Ovary (tissue), 9 donors: Measurements from ENCODE around the gene CDK5RAP3. TPM values are rescaled to one million over a fixed set of nuclear protein-coding genes. Genes with fewer than 3 reads are reported as not detected.

Experiments
- DNase-seq, 5 donors: peaks; one replicate each; pipeline ENCODE4 v3.0.0-alpha.2; 2019 to 2020
- H3K27ac ChIP-seq, 2 donors: fragments of 200-600 bp; one replicate each; pipeline versions ENCODE4 v1.5.1 to v1.8.0; 2019 to 2022
- H3K27me3 ChIP-seq: fragments of 200-600 bp; one replicate; pipeline ENCODE4 v1.8.0; 2022
- H3K36me3 ChIP-seq: fragments of 200-600 bp; sonication (generic); one replicate; pipeline ENCODE4 v1.5.1; 2019
- H3K4me1 ChIP-seq: one replicate; pipeline ENCODE4 v1.8.1; 2013; ENCODE audit warnings: mild to moderate bottlenecking, moderate library complexity; ENCODE audit not compliant: insufficient read depth
- H3K4me3 ChIP-seq: fragments of 200-600 bp; sonication (generic); one replicate; pipeline ENCODE4 v1.5.1; 2017
- H3K9me3 ChIP-seq, 2 donors: fragments of 200-600 bp in 1 of 2; sonication (generic) in 1 of 2; one replicate each; pipeline versions ENCODE4 v1.5.1 to v1.8.1; 2013 to 2019; ENCODE audit warnings: mild to moderate bottlenecking in 1 of 2, moderate library complexity in 1 of 2
- CTCF ChIP-seq, 3 donors: fragments of 450-650 bp in 2 of 3; fragments of 200-600 bp in 1 of 3; IDR thresholded peaks; one replicate each; pipeline versions ENCODE4 v1.5.1 to v1.8.0; 2016 to 2022; ENCODE audit warnings: antibody characterized with exemption in 3 of 3, mild to moderate bottlenecking in 1 of 3
- EP300 ChIP-seq: sonication (generic); formaldehyde crosslinking; IDR thresholded peaks from one replicate; pipeline ENCODE4 v1.6.1; 2017; ENCODE audit warnings: antibody characterized with exemption
- POLR2A ChIP-seq: fragments of 450-650 bp; IDR thresholded peaks from one replicate; pipeline ENCODE4 v1.6.1; 2017; ENCODE audit warnings: antibody characterized with exemption, mild to moderate bottlenecking, moderate library complexity
- WGBS, 3 donors: extraction: QIAGEN DNeasy Blood & Tissue Kit in 1 of 3; methylation state at CpG; one replicate each; pipeline versions ENCODE4 v1.1.5 to v1.1.7; 2013 to 2017; 5-methylcytosine and 5-hydroxymethylcytosine counted together
- intact Hi-C, 4 donors: fragments of 100-400 bp; cut with DNase I; formaldehyde crosslinking; loops; one replicate each; pipeline versions ENCODE4 v1.11.0 to v1.15.1; 2022 to 2023
- polyA plus RNA-seq, 2 donors: library from polyadenylated mRNA; stranded (reverse); fragments of 200-250 nt in 1 of 2; fragments of 350-450 nt in 1 of 2; fragmentation: Illumina TruSeq in 1 of 2; extraction: RNeasy Lipid Tissue Mini Kit (QIAGEN cat#74804) in 1 of 2; gene quantifications; one replicate each; pipeline ENCODE4 v1.2.3, GENCODE V29; 2013 to 2014
- total RNA-seq, 7 donors: library from RNA; depleted of rRNA in 2 of 7; stranded (reverse); fragments of >200 nt in 2 of 7; fragmentation: NEBNext Ultra II Directional in 3 of 7; extraction: Animal tissue kit (Norgen Biotek cat#: 25700) in 3 of 7; gene quantifications; one replicate each; pipeline versions ENCODE4 v1.1.0 to v1.2.4, GENCODE V29; 2016 to 2023
- donor health status: DM: no; HTN: no; CAD: no; lungs with moderate emphysema.
- donor health status: DM: no; HTN: no; CAD: no.
- donor health status: Bipolar disorder and iron deficiency.
- donor health status: DM: yes; HTN: yes; CAD: no.
- donor health status: DM: no; HTN: no; CAD: no.
- donor health status: DM: yes; HTN: yes; CAD: no.

Gene CDK5RAP3
- total and polyA plus RNA-seq, 9 donors = 125 to 197 (median 144) TPM

- H3K9me3 ChIP-seq = no peaks in the 10 kb centered on the region
- no peak for TF ChIP-seq POLR2A
- TF ChIP-seq EP300 = no peak
- TF ChIP-seq CTCF (IDR thresholded peaks at IDR 0.05) = no peak
- no peak overlapping the region for H3K4me3 ChIP-seq
- no peaks in the 10 kb centered on the region for H3K27me3 ChIP-seq
- H3K4me1 ChIP-seq = no peaks in the 10 kb centered on the region
- DNase-seq = no peak
- intact Hi-C loops = no loop called here
- H3K36me3 ChIP-seq = no peaks in the 10 kb centered on the region
- no peak overlapping the region for H3K27ac ChIP-seq
- 89 to 96% (median 95%) methylated on average over 1 of the region's 1 CpG for WGBS, 3 donors
These were observed 18.8 kb downstream of the CDK5RAP3 start for GRCh38 chr17:47989700-47990099.

- no peaks in the 10 kb centered on the region for H3K27me3 ChIP-seq
- intact Hi-C loops = no loop called here
- TF ChIP-seq CTCF (IDR thresholded peaks at IDR 0.05) (no peak), EP300 (no peak), POLR2A (no peak)
- no peak for DNase-seq
- H3K36me3 ChIP-seq = no peaks in the 10 kb centered on the region
- H3K4me3 ChIP-seq = no peak overlapping the region
- no peaks in the 10 kb centered on the region for H3K9me3 ChIP-seq
- 56 to 64% (median 61%) methylated on average over 14 of the region's 14 CpGs for WGBS, 3 donors
- H3K4me1 ChIP-seq = no peaks in the 10 kb centered on the region
- H3K27ac ChIP-seq = no peak overlapping the region
These were observed 20.2 kb downstream of the CDK5RAP3 start for GRCh38 chr17:47990962-47991731.

- Histone ChIP-seq H3K9me3 (no peaks in the 10 kb centered on the region), H3K27me3 (no peaks in the 10 kb centered on the region), H3K4me1 (no peaks in the 10 kb centered on the region), H3K4me3 (no peak overlapping the region), H3K36me3 (no peaks in the 10 kb centered on the region), H3K27ac (no peak overlapping the region)
- 57 to 65% (median 61%) methylated on average over 4 of the region's 4 CpGs for WGBS, 3 donors
- no peak for DNase-seq
- intact Hi-C loops = no loop called here
- TF ChIP-seq EP300 (no peak), CTCF (IDR thresholded peaks at IDR 0.05) (no peak), POLR2A (no peak)
These were observed 21.3 kb downstream of the CDK5RAP3 start for GRCh38 chr17:47992216-47992615.

DNA sequence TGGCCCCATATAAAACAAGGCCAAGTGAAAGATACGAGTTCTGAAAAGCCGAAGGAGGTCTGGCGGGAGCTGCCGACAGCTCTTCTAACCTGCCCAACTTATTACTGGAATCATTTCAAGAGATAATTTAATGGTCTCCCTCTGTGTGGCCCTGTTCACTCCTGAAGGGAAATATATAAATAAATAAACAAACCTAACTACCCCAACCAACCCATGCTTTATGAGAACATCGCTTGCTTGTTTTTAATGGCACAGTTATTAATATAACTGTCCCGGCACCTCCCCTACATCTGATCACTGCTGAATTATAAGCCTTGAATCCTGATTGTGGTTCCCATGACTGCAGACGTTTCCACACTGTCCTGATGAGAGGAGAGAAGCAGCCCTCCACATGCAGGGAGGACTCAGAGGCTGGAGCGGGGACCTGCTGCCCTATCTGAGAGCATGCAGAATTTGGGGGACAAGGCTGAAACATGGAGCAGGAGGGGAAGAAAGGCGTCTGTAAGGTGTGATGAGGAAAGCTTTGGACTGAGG, 22.2 kb downstream of the CDK5RAP3 start:
- no peak overlapping the region for H3K4me3 ChIP-seq
- H3K27me3 ChIP-seq = no peaks in the 10 kb centered on the region
- intact Hi-C loops = no loop called here
- TF ChIP-seq EP300 (no peak), POLR2A (no peak), CTCF (IDR thresholded peaks at IDR 0.05) (no peak)
- 39 to 56% (median 39%) methylated on average over 9 of the region's 9 CpGs for WGBS, 3 donors
- no peaks in the 10 kb centered on the region for H3K36me3 ChIP-seq
- no peak overlapping the region for H3K27ac ChIP-seq
- no peaks in the 10 kb centered on the region for H3K9me3 ChIP-seq
- no peak for DNase-seq
- no peaks in the 10 kb centered on the region for H3K4me1 ChIP-seq
